Measurements from ENCODE around the gene CLCNKB.
"Not testable (repeated sequence)": the region's sequence is repeated elsewhere in the genome, so short reads cannot be mapped to it uniquely, and the experiment has no call there.

CLCNKB gene

GRCh38 chr1:16015491-16015890 is 28.1 kb upstream of the CLCNKB start:
- no peak for DNase-seq (ENCODE audit: low read depth in 2 of 2)

- no peak for DNase-seq (ENCODE audit: low read depth in 2 of 2)
These were observed 27.4 kb upstream of the CLCNKB start for GRCh38 chr1:16015960-16016901.

GRCh38 chr1:16017076-16017460 is 26.5 kb upstream of the CLCNKB start:
- no peak for DNase-seq (ENCODE audit: low read depth in 2 of 2)

GRCh38 chr1:16017461-16018303 is 25.9 kb upstream of the CLCNKB start, which contains the start of gene HSPB7:
Gene HSPB7, minus strand, starts transcription at chr1:16018043. Its CDS starts 80 bp downstream, at chr1:16017963.
- DNase-seq (ENCODE audit: low read depth in 2 of 2) = no peak

- DNase-seq (ENCODE audit: low read depth in 2 of 2) = no peak
These were observed 25.3 kb upstream of the CLCNKB start for GRCh38 chr1:16018308-16018707.

- DNase-seq (ENCODE audit: low read depth in 2 of 2) = no peak
These were observed 24.6 kb upstream of the CLCNKB start for GRCh38 chr1:16018749-16019643.

GRCh38 chr1:16019644-16020277 is 23.8 kb upstream of the CLCNKB start:
- DNase-seq (ENCODE audit: low read depth in 2 of 2) = no peak

GRCh38 chr1:16020325-16020724 is 23.3 kb upstream of the CLCNKB start:
- no peak for DNase-seq (ENCODE audit: low read depth in 2 of 2)

- DNase-seq (ENCODE audit: low read depth in 2 of 2) = not testable (repeated sequence)
These were observed 22.7 kb upstream of the CLCNKB start for GRCh38 chr1:16020878-16021277.

GRCh38 chr1:16021681-16022080 is 21.9 kb upstream of the CLCNKB start, which contains the start of gene CLCNKA:
Gene CLCNKA, plus strand, starts transcription at chr1:16022036. Its CDS starts 584 bp downstream, at chr1:16022620.
- no peak for DNase-seq (ENCODE audit: low read depth in 2 of 2)

- no peak for DNase-seq (ENCODE audit: low read depth in 2 of 2)
These were observed 21.2 kb upstream of the CLCNKB start for GRCh38 chr1:16022393-16022792.

GRCh38 chr1:16023050-16023653 is 20.4 kb upstream of the CLCNKB start:
- DNase-seq (ENCODE audit: low read depth in 2 of 2) = no peak

GRCh38 chr1:16026302-16026701 is 17.3 kb upstream of the CLCNKB start:
- not testable (repeated sequence) for DNase-seq (ENCODE audit: low read depth in 2 of 2)

- DNase-seq (ENCODE audit: low read depth in 2 of 2) = no peak
These were observed 16.7 kb upstream of the CLCNKB start for GRCh38 chr1:16026723-16027484.

GRCh38 chr1:16028237-16029002 is 15.2 kb upstream of the CLCNKB start:
- no peak for DNase-seq (ENCODE audit: low read depth in 2 of 2)

- DNase-seq (ENCODE audit: low read depth in 2 of 2) = not testable (repeated sequence)
These were observed 14.6 kb upstream of the CLCNKB start for GRCh38 chr1:16029003-16029268.

GRCh38 chr1:16029288-16029687 is 14.3 kb upstream of the CLCNKB start:
- DNase-seq (ENCODE audit: low read depth in 2 of 2) = no peak

- DNase-seq (ENCODE audit: low read depth in 2 of 2) = no peak
These were observed 12.0 kb upstream of the CLCNKB start for GRCh38 chr1:16031551-16031950.

All from fibroblast of skin of left biceps (primary cell).